ENCODE measurements around the gene CANX. TPM values are rescaled to one million over a fixed set of nuclear protein-coding genes. Genes with fewer than 3 reads are reported as not detected.

CANX gene
- total RNA-seq, 2 experiments from 2014 or later = 164 to 451 TPM

DNA sequence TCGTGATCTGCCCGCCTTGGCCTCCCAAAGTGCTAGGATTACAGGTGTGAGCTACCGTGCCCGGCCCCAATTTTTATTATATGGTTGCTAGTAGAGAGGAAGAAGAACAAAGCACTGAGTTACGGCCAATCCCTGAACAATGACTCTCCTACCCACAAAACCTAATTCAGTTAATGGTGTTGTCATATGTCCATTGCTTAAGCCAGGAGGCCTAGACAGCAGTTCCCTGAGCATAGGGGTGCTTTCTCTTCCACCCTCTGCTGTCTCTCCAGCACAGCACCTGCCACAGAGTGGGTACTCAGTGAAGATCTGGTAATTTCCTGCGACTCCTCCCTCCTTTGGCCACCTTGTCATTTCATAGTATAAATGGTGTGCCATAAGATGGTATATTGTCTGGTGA is 73.6 kb downstream of the CANX start:
- TF ChIP-seq, protein P1, sequence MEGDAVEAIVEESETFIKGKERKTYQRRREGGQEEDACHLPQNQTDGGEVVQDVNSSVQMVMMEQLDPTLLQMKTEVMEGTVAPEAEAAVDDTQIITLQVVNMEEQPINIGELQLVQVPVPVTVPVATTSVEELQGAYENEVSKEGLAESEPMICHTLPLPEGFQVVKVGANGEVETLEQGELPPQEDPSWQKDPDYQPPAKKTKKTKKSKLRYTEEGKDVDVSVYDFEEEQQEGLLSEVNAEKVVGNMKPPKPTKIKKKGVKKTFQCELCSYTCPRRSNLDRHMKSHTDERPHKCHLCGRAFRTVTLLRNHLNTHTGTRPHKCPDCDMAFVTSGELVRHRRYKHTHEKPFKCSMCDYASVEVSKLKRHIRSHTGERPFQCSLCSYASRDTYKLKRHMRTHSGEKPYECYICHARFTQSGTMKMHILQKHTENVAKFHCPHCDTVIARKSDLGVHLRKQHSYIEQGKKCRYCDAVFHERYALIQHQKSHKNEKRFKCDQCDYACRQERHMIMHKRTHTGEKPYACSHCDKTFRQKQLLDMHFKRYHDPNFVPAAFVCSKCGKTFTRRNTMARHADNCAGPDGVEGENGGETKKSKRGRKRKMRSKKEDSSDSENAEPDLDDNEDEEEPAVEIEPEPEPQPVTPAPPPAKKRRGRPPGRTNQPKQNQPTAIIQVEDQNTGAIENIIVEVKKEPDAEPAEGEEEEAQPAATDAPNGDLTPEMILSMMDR (conservative IDR thresholded peaks at IDR 0.05; ENCODE audit: low read length) = no peak
- no peak for TF ChIP-seq EZH2phosphoT487 (IDR thresholded peaks at IDR 0.05; ENCODE audit: borderline replicate concordance, low read depth, low read length)
- ChIA-PET POLR2A (no interaction called here), CTCF (ENCODE audit: unreplicated experiment) (no interaction called here)
- Histone ChIP-seq H2AFZ (ENCODE audit: low read length) (no peak overlapping the region), H3K4me1 (ENCODE audit: insufficient read depth, low read length, poor library complexity, severe bottlenecking) (no peaks in the 10 kb centered on the region), H3K4me3 (ENCODE audit: low read depth, low read length, poor library complexity, severe bottlenecking) (no peak overlapping the region), H3K27ac (ENCODE audit: low read depth, low read length, poor library complexity, severe bottlenecking) (no peak overlapping the region), H3K9me3 (ENCODE audit: low read length) (no peaks in the 10 kb centered on the region), H4K20me1 (ENCODE audit: insufficient read depth, low read length) (no peaks in the 10 kb centered on the region; the same call in 1 of the 2 replicates), H3K4me2 (ENCODE audit: low read length) (no peak overlapping the region), H3K9me2 (ENCODE audit: insufficient read depth, low read length) (no peaks in the 10 kb centered on the region), H3K36me3 (ENCODE audit: insufficient read depth, low read length) (peaks cover 90% of the 10 kb centered on the region), H3K79me2 (ENCODE audit: insufficient read depth, low read depth, low read length) (no peaks in the 10 kb centered on the region)
- no peak for DNase-seq (ENCODE audit: low spot score)
- intact Hi-C loops (cut with micrococcal nuclease; ENCODE audit: unreplicated experiment) = no loop called here
- no TSS peak for BruUV-seq (replicated peaks)

DNA sequence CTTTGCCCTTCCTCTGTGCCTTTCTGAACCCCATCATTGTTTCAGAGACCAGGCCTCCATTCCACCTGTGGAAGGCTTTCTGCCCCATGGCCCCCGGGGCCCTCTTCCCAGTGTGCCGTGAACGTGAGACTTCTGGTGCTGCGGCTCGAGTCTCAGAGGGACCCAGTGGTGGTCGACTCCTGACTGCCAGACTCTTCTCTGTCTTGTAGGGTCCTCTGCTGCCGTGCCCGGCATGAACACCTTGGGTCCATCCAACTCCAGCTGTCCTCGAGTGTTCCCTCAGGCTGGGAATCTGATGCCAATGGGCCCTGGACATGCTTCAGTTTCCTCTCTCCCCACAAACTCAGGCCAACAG is 74.9 kb downstream of the CANX start:
- Histone ChIP-seq H4K20me1 (ENCODE audit: insufficient read depth, low read length) (no peaks in the 10 kb centered on the region), H3K36me3 (ENCODE audit: insufficient read depth, low read length) (peaks cover 88% of the 10 kb centered on the region), H3K4me3 (ENCODE audit: low read depth, low read length, poor library complexity, severe bottlenecking) (no peak overlapping the region), H3K79me2 (ENCODE audit: insufficient read depth, low read depth, low read length) (no peaks in the 10 kb centered on the region), H3K9me3 (ENCODE audit: low read length) (no peaks in the 10 kb centered on the region), H3K9me2 (ENCODE audit: insufficient read depth, low read length) (no peaks in the 10 kb centered on the region), H2AFZ (ENCODE audit: low read length) (no peak overlapping the region), H3K4me1 (ENCODE audit: insufficient read depth, low read length, poor library complexity, severe bottlenecking) (no peaks in the 10 kb centered on the region), H3K27ac (ENCODE audit: low read depth, low read length, poor library complexity, severe bottlenecking) (no peak overlapping the region), H3K4me2 (ENCODE audit: low read length) (no peak overlapping the region)
- no peak for DNase-seq (ENCODE audit: low spot score)
- intact Hi-C loops (cut with micrococcal nuclease; ENCODE audit: unreplicated experiment) = no loop called here
- no TSS peak for BruUV-seq (replicated peaks)
- ChIA-PET CTCF (ENCODE audit: unreplicated experiment) (no interaction called here), POLR2A (no interaction called here)
- TF ChIP-seq, protein P1 (conservative IDR thresholded peaks at IDR 0.05; ENCODE audit: low read length) = no peak
- TF ChIP-seq EZH2phosphoT487 (IDR thresholded peaks at IDR 0.05; ENCODE audit: borderline replicate concordance, low read depth, low read length) = no peak

DNA sequence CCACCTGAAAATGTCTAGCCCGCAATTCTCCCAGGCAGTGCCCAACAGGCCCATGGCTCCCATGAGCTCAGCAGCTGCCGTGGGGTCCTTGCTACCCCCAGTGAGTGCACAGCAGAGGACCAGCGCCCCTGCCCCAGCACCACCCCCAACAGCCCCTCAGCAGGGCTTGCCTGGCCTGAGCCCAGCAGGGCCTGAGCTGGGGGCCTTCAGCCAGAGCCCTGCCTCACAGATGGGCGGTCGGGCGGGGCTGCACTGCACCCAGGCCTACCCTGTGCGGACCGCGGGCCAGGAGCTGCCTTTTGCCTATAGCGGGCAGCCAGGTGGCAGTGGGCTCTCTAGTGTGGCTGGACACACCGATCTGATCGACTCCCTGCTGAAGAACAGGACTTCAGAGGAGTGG is 75.7 kb downstream of the CANX start:
- no TSS peak for BruUV-seq (replicated peaks)
- H3K4me3 ChIP-seq (ENCODE audit: low read depth, low read length, poor library complexity, severe bottlenecking) = no peak overlapping the region
- TF ChIP-seq, protein P1 (conservative IDR thresholded peaks at IDR 0.05; ENCODE audit: low read length) = no peak
- no peak for TF ChIP-seq EZH2phosphoT487 (IDR thresholded peaks at IDR 0.05; ENCODE audit: borderline replicate concordance, low read depth, low read length)
- no peak overlapping the region for H3K27ac ChIP-seq (ENCODE audit: low read depth, low read length, poor library complexity, severe bottlenecking)
- intact Hi-C loops (cut with micrococcal nuclease; ENCODE audit: unreplicated experiment) = no loop called here
- H2AFZ ChIP-seq (ENCODE audit: low read length) = no peak overlapping the region
- CTCF ChIA-PET (ENCODE audit: unreplicated experiment) = no interaction called here
- peaks cover 83% of the 10 kb centered on the region for H3K36me3 ChIP-seq (ENCODE audit: insufficient read depth, low read length)
- no peak for DNase-seq (ENCODE audit: low spot score)
- no peaks in the 10 kb centered on the region for H4K20me1 ChIP-seq (ENCODE audit: insufficient read depth, low read length)
- no peak overlapping the region for H3K4me2 ChIP-seq (ENCODE audit: low read length)
- H3K9me2 ChIP-seq (ENCODE audit: insufficient read depth, low read length) = no peaks in the 10 kb centered on the region
- no peaks in the 10 kb centered on the region for H3K9me3 ChIP-seq (ENCODE audit: low read length)
- no peaks in the 10 kb centered on the region for H3K4me1 ChIP-seq (ENCODE audit: insufficient read depth, low read length, poor library complexity, severe bottlenecking)
- no peaks in the 10 kb centered on the region for H3K79me2 ChIP-seq (ENCODE audit: insufficient read depth, low read depth, low read length)
- POLR2A ChIA-PET = interaction anchor here (0.6 kb wide), 1 partner anchor 754 kb away, joined by 4 read pairs; no protein-coding TSS in a partner anchor
